ENCODE measurements around the gene FAM229A.

The FAM229A gene

DNA sequence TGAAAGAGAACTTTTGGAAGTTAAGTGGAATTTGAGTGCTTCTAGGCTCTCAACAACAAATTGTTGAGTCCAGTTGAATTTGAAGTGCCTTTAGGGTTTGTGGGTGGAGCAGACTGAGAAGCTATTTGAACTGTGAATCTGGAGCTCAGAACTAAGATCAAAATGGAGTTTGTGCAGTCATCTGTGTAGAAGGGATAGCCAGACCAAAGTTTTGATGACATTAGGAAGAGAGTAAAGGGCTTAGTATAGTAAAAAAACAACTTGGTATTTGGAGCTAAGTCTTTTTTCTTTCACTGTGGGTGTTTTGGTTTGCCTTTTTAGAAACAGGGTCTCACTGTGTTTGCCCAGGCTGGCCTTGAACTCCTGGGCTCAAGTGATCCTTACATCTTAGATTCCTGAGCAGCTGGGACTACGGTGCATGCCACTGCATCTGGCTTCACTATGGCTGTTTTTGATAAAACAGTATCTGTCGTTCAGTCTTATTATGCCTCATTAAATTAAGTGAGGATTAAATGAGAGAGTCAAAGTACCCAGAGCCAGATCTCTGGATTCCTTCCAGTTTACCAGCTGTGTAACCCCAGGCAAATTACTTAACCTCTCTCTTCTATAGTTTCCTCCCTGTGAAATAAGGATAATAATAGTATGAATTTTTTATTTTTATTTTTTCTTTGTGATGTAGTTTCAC lies 50.4 kb downstream of the FAM229A start:
- no peak overlapping the region for H2BK5ac ChIP-seq (ENCODE audit: low read length)
- no peak overlapping the region for H2BK120ac ChIP-seq (ENCODE audit: low read depth, low read length)
- no peaks in the 10 kb centered on the region for H3K9me3 ChIP-seq (replicated peaks in 1 of 2; ENCODE audit: control insufficient read depth in 2 of 2, insufficient read depth in 1 of 2, low read depth in 1 of 2, low read length in 2 of 2)
- no peak overlapping the region for H4K8ac ChIP-seq (ENCODE audit: low read depth, low read length)
- H3K36me3 ChIP-seq (replicated peaks in 1 of 2; ENCODE audit: control insufficient read depth in 2 of 2, insufficient read depth in 2 of 2, low read length in 2 of 2) = peaks cover 3 to 21% of the 10 kb centered on the region in 2 donors
- H3K4me1 ChIP-seq (ENCODE audit: control insufficient read depth in 2 of 2, insufficient read depth in 1 of 2, low read depth in 1 of 2, low read length in 2 of 2) = no peaks in the 10 kb centered on the region
- H2AK5ac ChIP-seq (ENCODE audit: low read depth, low read length) = no peak overlapping the region
- no peak overlapping the region for H3K27ac ChIP-seq (replicated peaks; ENCODE audit: low read length)
- no peak overlapping the region for H3K14ac ChIP-seq (ENCODE audit: low read length)
- H4K91ac ChIP-seq (ENCODE audit: low read depth, low read length, poor library complexity) = no peak overlapping the region
- no peak overlapping the region for H2BK12ac ChIP-seq (ENCODE audit: low read length)
- no peak overlapping the region for H3K4me3 ChIP-seq (ENCODE audit: low read length in 2 of 2)
- no peak overlapping the region for H2BK15ac ChIP-seq (ENCODE audit: low read length)
- no peaks in the 10 kb centered on the region for H3K27me3 ChIP-seq (ENCODE audit: control insufficient read depth in 3 of 3, insufficient read depth in 3 of 3, low read depth in 1 of 3, low read length in 3 of 3)
- no peak overlapping the region for H3K23ac ChIP-seq (ENCODE audit: low read depth, low read length, poor library complexity)
- no peak for DNase-seq (ENCODE audit: low spot score)
- H2AFZ ChIP-seq (ENCODE audit: low read length) = no peak overlapping the region
- H3K4ac ChIP-seq (ENCODE audit: low read length) = no peak overlapping the region
- H3K79me1 ChIP-seq (ENCODE audit: low read depth, low read length) = peaks cover 4% of the 10 kb centered on the region
- WGBS, 2 donors (ENCODE audit: extremely low coverage in 2 of 2, insufficient read length in 2 of 2, insufficient replicate concordance in 1 of 2) = no CpG with 5 or more reads among the region's 2 CpGs
- no peak overlapping the region for H3K18ac ChIP-seq (ENCODE audit: low read length)
- no peak overlapping the region for H3K9ac ChIP-seq (ENCODE audit: low read depth, low read length, poor library complexity)
- no peak overlapping the region for H3K4me2 ChIP-seq (ENCODE audit: insufficient read depth, low read length, poor library complexity, severe bottlenecking)

Measured in neuronal stem cell (in vitro differentiated cells).